Keratinocyte (primary cell): ENCODE results near the gene FRYL. TPM values are rescaled to one million over a fixed set of nuclear protein-coding genes. Genes with fewer than 3 reads are reported as not detected.

Experiments
- DNase-seq: peaks from one replicate; pipeline ENCODE4 v3.0.0-alpha.2; 2011; ENCODE audit warnings: low read depth, missing footprints, low spot score
- FAIRE-seq: peaks from 2 replicates; lab custom pipeline; 2011; peaks lifted over from hg19 to GRCh38; lab: Jason Lieb, UNC
- H2AFZ ChIP-seq: 2 replicates; pipeline ENCODE4 v1.6.0; 2012; ENCODE audit warnings: low read length, control low read depth, inconsistent platforms; ENCODE audit not compliant: control insufficient read depth
- H3K27ac ChIP-seq: 2 replicates; pipeline ENCODE4 v1.5.1; 2011; ENCODE audit warnings: low read length; ENCODE audit not compliant: control insufficient read depth, insufficient read depth
- H3K27me3 ChIP-seq: 3 replicates; pipeline ENCODE4 v1.6.0; 2011; ENCODE audit warnings: low read length; ENCODE audit not compliant: control insufficient read depth, insufficient read depth; ENCODE audit errors: extremely low read depth
- H3K36me3 ChIP-seq, 2 experiments: 2 replicates in 1 of 2; 3 replicates in 1 of 2; pipeline ENCODE4 v1.5.1; 2011; ENCODE audit warnings: low read length in 2 of 2, mild to moderate bottlenecking in 1 of 2; ENCODE audit not compliant: control insufficient read depth in 2 of 2, insufficient read depth in 2 of 2; ENCODE audit errors: extremely low read depth in 1 of 2
- H3K4me1 ChIP-seq: 3 replicates; pipeline ENCODE4 v1.5.1; 2011; ENCODE audit warnings: low read length; ENCODE audit not compliant: control insufficient read depth, insufficient read depth; ENCODE audit errors: extremely low read depth
- H3K4me2 ChIP-seq: 3 replicates; pipeline ENCODE4 v1.6.0; 2011; ENCODE audit warnings: low read depth, low read length; ENCODE audit not compliant: control insufficient read depth, insufficient read depth; ENCODE audit errors: extremely low read depth
- H3K4me3 ChIP-seq, 3 experiments: fragments of 200-600 bp in 1 of 3; sonication (generic) in 1 of 3; 2 replicates in 2 of 3; 3 replicates in 1 of 3; pipeline ENCODE4 v1.5.1; 2011 to 2016; ENCODE audit warnings: low read length in 3 of 3, mild to moderate bottlenecking in 3 of 3, control low read depth in 2 of 3, inconsistent platforms in 1 of 3, low read depth in 1 of 3, mixed read lengths in 1 of 3, mixed run types in 1 of 3, moderate library complexity in 1 of 3; ENCODE audit not compliant: control insufficient read depth in 2 of 3, insufficient read depth in 2 of 3; ENCODE audit errors: extremely low read depth in 1 of 3
- H3K79me2 ChIP-seq: 2 replicates; pipeline ENCODE4 v1.6.0; 2012; ENCODE audit warnings: low read length; ENCODE audit not compliant: control insufficient read depth, insufficient read depth
- H3K9ac ChIP-seq: 3 replicates; pipeline ENCODE4 v1.6.0; 2011; ENCODE audit warnings: low read length; ENCODE audit not compliant: control insufficient read depth, insufficient read depth; ENCODE audit errors: extremely low read depth
- H3K9me1 ChIP-seq: 3 replicates; pipeline ENCODE4 v1.6.0; 2011; ENCODE audit warnings: low read length; ENCODE audit not compliant: control insufficient read depth, insufficient read depth; ENCODE audit errors: extremely low read depth
- H3K9me3 ChIP-seq: 2 replicates; pipeline ENCODE4 v1.5.1; 2012; ENCODE audit warnings: low read depth, low read length; ENCODE audit not compliant: control insufficient read depth
- H4K20me1 ChIP-seq: 3 replicates; pipeline ENCODE4 v1.6.0; 2011; ENCODE audit warnings: low read length; ENCODE audit not compliant: control insufficient read depth, insufficient read depth; ENCODE audit errors: extremely low read depth
- EZH2 ChIP-seq: IDR thresholded peaks from one replicate; pipeline ENCODE4 v1.6.1; 2012; ENCODE audit warnings: inconsistent platforms, mild to moderate bottlenecking, low read length, moderate library complexity
- dilution Hi-C: fragments of 300-500 bp; cut with MboI; formaldehyde crosslinking; loops from one replicate; pipeline ENCODE4 v1.7.0; 2020; ENCODE audit warnings: low sequenced_read_pairs; ENCODE audit not compliant: extremely low pct_ligation_motif_present
- polyA plus RNA-seq, 5 experiments: library from polyadenylated mRNA; depleted of rRNA in 3 of 5; stranded (reverse) in 3 of 5; stranded (forward) in 1 of 5; unstranded in 1 of 5; fragments of >200 nt; gene quantifications; 1 replicate in 1 of 5; 2 replicates in 3 of 5; 3 replicates in 1 of 5; pipeline versions ENCODE4 v1.2.1 to v1.2.3, GENCODE V29; 2011 to 2012; ENCODE audit warnings: missing spikeins in 2 of 5, low read depth in 1 of 5, low replicate concordance in 1 of 5
- TF ChIP-seq, protein P1 (sequence below), 3 experiments: IDR thresholded peaks in 1 of 3; conservative IDR thresholded peaks in 1 of 3; optimal IDR thresholded peaks in 1 of 3; 2 replicates in 2 of 3; 3 replicates in 1 of 3; pipeline versions ENCODE3 to v1.5.1; 2011; ENCODE audit warnings: low read length in 3 of 3, mild to moderate bottlenecking in 3 of 3, moderate library complexity in 2 of 3, control low read depth in 1 of 3, inconsistent platforms in 1 of 3; ENCODE audit not compliant: insufficient read depth in 2 of 3; ENCODE audit errors: extremely low read depth in 1 of 3

Gene FRYL
- polyA plus RNA-seq, 1 donor (not counting 4 experiments of a cell fraction or from before 2014, with no cell fraction given) = 40.4 TPM

DNA sequence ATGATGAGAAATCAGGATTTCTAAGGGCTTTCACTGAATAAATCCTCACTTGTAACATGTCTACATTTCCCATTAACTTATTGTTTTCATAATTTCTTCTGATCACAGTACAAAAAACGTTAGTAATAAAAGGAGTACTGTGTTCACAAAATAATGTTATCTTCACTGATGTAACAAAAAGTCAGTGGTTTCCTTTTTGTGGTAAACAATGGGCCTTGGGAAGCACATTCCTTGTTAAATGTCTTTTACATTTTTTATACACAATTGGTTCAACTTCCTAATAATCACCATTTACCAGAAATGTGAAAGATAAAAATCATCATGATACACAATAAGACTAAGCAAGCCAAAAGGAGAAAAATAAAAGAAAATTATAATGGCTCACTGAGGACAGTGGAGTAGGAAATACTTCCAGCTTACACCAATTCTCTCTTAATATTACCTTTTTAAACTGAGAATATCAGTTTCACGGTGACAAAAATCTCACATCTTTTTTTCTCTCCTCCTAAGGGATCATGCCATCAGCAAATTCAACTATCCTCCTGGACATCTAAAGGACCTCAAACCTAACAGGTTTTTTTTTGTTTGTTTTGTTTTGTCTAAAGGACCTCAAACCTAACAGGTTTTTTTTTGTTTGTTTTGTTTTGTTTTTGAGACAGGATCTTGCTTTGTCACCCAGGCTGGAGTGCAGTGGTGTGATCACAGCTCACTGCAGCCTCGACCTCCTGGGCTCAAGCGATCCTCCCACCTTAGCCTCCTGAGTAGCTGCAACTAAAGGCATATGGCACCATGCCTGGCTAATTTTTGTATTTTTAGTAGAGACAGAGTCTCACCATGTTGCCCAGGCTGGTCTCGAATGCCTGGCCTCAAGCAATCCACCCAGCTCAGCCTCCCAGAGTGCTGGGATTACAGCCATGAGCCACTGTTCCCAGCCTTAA lies 57.3 kb downstream of the FRYL start:
- Histone ChIP-seq H3K79me2 (peaks cover 85% of the 10 kb centered on the region), H3K4me1 (peaks cover 18% of the 10 kb centered on the region), H4K20me1 (no peaks in the 10 kb centered on the region), H3K27ac (no peak overlapping the region), H3K27me3 (no peaks in the 10 kb centered on the region), H3K9me3 (no peaks in the 10 kb centered on the region), H3K9ac (no peak overlapping the region), H3K4me3 (no peak overlapping the region), H2AFZ (no peak overlapping the region), H3K9me1 (no peaks in the 10 kb centered on the region), H3K36me3 (no peaks in the 10 kb centered on the region), H3K4me2 (no peak overlapping the region)
- no peak for FAIRE-seq
- DNase-seq = no peak
- dilution Hi-C loops = no loop called here
- no peak for TF ChIP-seq EZH2
- TF ChIP-seq, protein P1, sequence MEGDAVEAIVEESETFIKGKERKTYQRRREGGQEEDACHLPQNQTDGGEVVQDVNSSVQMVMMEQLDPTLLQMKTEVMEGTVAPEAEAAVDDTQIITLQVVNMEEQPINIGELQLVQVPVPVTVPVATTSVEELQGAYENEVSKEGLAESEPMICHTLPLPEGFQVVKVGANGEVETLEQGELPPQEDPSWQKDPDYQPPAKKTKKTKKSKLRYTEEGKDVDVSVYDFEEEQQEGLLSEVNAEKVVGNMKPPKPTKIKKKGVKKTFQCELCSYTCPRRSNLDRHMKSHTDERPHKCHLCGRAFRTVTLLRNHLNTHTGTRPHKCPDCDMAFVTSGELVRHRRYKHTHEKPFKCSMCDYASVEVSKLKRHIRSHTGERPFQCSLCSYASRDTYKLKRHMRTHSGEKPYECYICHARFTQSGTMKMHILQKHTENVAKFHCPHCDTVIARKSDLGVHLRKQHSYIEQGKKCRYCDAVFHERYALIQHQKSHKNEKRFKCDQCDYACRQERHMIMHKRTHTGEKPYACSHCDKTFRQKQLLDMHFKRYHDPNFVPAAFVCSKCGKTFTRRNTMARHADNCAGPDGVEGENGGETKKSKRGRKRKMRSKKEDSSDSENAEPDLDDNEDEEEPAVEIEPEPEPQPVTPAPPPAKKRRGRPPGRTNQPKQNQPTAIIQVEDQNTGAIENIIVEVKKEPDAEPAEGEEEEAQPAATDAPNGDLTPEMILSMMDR (optimal IDR thresholded peaks at IDR 0.05 in 1 of 3, IDR thresholded peaks at IDR 0.05 in 1 of 3, conservative IDR thresholded peaks at IDR 0.05 in 1 of 3; ENCODE audit: extremely low read depth in 1 of 3, insufficient read depth in 2 of 3, low read length in 3 of 3) = no peak

DNA sequence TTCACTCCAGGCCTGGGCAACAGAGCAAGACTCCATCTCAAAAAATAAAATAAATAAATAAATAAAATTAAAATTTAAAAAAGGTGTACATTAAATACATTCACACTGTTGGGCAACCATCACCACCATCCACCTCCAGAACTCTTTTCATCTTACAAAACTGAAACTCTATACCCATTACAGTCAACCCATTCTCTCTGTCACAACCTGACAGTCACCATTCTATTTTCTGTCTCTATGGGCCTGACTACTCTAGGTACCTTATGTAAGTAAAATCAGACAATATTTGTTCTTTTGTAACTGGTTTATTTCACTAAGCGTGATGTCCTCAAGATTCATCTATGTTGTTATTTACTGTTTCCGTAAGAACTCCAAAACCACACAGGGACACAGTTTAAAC lies 59.6 kb downstream of the FRYL start:
- no peak for FAIRE-seq
- dilution Hi-C loops = no loop called here
- H3K9ac ChIP-seq = no peak overlapping the region
- no peak for TF ChIP-seq EZH2
- TF ChIP-seq, protein P1 (optimal IDR thresholded peaks at IDR 0.05 in 1 of 3, IDR thresholded peaks at IDR 0.05 in 1 of 3, conservative IDR thresholded peaks at IDR 0.05 in 1 of 3; ENCODE audit: extremely low read depth in 1 of 3, insufficient read depth in 2 of 3, low read length in 3 of 3) = no peak
- no peaks in the 10 kb centered on the region for H3K27me3 ChIP-seq
- H4K20me1 ChIP-seq = no peaks in the 10 kb centered on the region
- no peak overlapping the region for H3K4me3 ChIP-seq
- H3K9me1 ChIP-seq = no peaks in the 10 kb centered on the region
- H2AFZ ChIP-seq = no peak overlapping the region
- no peak for DNase-seq
- no peak overlapping the region for H3K4me2 ChIP-seq
- no peaks in the 10 kb centered on the region for H3K9me3 ChIP-seq
- H3K36me3 ChIP-seq = no peaks in the 10 kb centered on the region
- peaks cover 79% of the 10 kb centered on the region for H3K79me2 ChIP-seq
- no peaks in the 10 kb centered on the region for H3K4me1 ChIP-seq
- H3K27ac ChIP-seq = no peak overlapping the region
